ENCODE data around the gene FGR.

DNA sequence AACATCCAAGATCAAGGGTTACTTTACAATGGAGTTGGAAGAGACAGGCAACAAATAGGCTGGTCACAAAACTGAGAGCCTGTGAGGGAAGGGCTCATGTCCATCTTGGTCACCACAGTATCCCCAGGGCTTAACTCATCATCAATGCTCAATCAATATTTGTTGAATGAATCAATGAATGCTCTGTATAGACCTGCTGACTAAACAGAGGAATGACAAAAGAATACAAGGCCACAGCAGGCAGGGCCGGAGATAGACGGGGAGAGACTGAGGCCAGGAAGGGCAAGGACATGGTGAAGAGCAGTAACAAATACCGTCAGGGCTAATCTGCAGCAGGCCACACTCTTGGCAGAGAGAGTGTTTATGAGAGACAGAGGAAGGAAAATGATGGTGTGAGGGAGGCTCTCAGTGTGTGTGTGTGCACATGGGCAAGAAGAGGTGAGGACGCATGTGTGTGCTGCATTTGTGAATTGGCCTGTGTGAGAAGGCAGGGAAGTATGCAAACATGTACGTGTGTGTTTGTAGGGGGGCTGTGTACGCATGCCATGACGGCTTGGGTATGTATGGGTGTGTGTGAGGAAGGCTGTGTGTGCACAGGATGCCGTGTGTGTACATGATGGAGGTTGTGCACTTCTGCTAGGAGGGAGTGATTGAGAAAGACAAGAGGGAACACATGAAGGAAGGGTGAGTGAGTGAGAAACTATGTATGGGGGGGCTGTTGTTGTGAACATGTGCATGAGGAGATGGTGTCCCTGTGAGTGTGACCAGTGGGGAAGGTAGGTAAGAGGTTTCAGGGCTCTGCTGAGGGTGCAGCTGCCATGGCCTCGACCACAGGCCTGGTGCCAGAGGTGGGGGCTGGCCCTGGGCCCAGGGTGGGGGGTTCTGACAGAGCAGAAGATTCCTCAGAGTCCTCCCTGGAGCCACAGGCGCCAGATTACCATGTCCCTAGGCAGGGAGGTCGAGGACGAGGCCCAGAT is 46.4 kb downstream of the FGR start:
- TF ChIP-seq, protein P1, sequence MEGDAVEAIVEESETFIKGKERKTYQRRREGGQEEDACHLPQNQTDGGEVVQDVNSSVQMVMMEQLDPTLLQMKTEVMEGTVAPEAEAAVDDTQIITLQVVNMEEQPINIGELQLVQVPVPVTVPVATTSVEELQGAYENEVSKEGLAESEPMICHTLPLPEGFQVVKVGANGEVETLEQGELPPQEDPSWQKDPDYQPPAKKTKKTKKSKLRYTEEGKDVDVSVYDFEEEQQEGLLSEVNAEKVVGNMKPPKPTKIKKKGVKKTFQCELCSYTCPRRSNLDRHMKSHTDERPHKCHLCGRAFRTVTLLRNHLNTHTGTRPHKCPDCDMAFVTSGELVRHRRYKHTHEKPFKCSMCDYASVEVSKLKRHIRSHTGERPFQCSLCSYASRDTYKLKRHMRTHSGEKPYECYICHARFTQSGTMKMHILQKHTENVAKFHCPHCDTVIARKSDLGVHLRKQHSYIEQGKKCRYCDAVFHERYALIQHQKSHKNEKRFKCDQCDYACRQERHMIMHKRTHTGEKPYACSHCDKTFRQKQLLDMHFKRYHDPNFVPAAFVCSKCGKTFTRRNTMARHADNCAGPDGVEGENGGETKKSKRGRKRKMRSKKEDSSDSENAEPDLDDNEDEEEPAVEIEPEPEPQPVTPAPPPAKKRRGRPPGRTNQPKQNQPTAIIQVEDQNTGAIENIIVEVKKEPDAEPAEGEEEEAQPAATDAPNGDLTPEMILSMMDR (IDR thresholded peaks at IDR 0.05): no peak
- TF ChIP-seq EZH2 (IDR thresholded peaks at IDR 0.05) (no peak), EZH2phosphoT487 (IDR thresholded peaks at IDR 0.05) (no peak)
